Measurements from ENCODE around the gene KIF16B. TPM values are rescaled to one million over a fixed set of nuclear protein-coding genes. Genes with fewer than 3 reads are reported as not detected.

KIF16B gene
- total and polyA plus RNA-seq, 2 of the 13 experiments (the other 11 are each of a cell fraction or from before 2014, with no cell fraction given) = 6.9 to 18.0 TPM

DNA sequence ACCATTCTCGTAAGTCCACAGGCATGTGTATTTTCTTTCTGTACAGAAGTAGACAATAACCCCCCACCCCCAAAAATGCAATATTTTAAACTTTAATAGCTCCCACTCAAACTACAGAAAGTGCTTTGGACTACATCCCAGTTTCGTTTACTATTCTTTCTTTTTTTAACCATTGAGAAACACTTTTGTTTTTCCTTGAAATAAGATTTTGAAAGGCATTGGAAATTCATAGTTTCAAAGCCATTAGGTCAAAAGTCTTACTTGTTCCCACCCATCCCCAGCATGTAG lies 140.0 kb downstream of the KIF16B start:
- ChIA-PET POLR2A (no interaction called here), CTCF (ENCODE audit: low intra/inter-chr PET ratio, low total read pairs) (no interaction called here)
- H2AFZ ChIP-seq (ENCODE audit: low read length) = no peak overlapping the region
- no peaks in the 10 kb centered on the region for H3K27me3 ChIP-seq (ENCODE audit: control insufficient read depth in 1 of 2, insufficient read depth in 2 of 2, low read length in 2 of 2)
- no peaks in the 10 kb centered on the region for H3K9me3 ChIP-seq (ENCODE audit: low read length)
- FAIRE-seq (no peak), ATAC-seq (no peak), DNase-seq (ENCODE audit: low spot score) (no peak)
- no peak overlapping the region for H3K9ac ChIP-seq (ENCODE audit: insufficient read depth, low read depth, low read length)
- TF ChIP-seq, protein P1, sequence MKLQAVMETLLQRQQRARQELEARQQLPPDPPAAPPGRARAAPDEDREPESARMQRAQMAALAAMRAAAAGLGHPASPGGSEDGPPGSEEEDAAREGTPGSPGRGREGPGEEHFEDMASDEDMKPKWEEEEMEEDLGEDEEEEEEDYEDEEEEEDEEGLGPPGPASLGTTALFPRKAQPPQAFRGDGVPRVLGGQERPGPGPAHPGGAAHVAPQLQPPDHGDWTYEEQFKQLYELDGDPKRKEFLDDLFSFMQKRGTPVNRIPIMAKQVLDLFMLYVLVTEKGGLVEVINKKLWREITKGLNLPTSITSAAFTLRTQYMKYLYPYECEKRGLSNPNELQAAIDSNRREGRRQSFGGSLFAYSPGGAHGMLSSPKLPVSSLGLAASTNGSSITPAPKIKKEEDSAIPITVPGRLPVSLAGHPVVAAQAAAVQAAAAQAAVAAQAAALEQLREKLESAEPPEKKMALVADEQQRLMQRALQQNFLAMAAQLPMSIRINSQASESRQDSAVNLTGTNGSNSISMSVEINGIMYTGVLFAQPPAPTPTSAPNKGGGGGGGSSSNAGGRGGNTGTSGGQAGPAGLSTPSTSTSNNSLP (IDR thresholded peaks at IDR 0.05; ENCODE audit: low read depth, low read length) = no peak
- TF ChIP-seq ZNF850 (CRISPR knock-in tag; conservative IDR thresholded peaks at IDR 0.05) (no peak), ZFP36L1 (CRISPR knock-in tag; IDR thresholded peaks at IDR 0.05) (no peak), SIX4 (CRISPR knock-in tag; IDR thresholded peaks at IDR 0.05) (no peak), FOXM1 (CRISPR knock-in tag; IDR thresholded peaks at IDR 0.05) (no peak), ZNF572 (CRISPR knock-in tag; IDR thresholded peaks at IDR 0.05) (no peak), ELF1 (CRISPR knock-in tag; IDR thresholded peaks at IDR 0.05) (no peak), PPARG (CRISPR knock-in tag; conservative IDR thresholded peaks at IDR 0.05) (no peak), FOSL2 (CRISPR knock-in tag; IDR thresholded peaks at IDR 0.05) (no peak), KLF15 (CRISPR knock-in tag; IDR thresholded peaks at IDR 0.05; ENCODE audit: borderline replicate concordance) (no peak), TCF7 (IDR thresholded peaks at IDR 0.05; ENCODE audit: low read depth) (no peak), ZNF501 (CRISPR knock-in tag; IDR thresholded peaks at IDR 0.05) (no peak), ZNF17 (CRISPR knock-in tag; IDR thresholded peaks at IDR 0.05) (no peak), HNRNPUL1 (IDR thresholded peaks at IDR 0.05; ENCODE audit: low read depth, low read length) (no peak), ZKSCAN5 (CRISPR knock-in tag; IDR thresholded peaks at IDR 0.05) (no peak), ZNF225 (CRISPR knock-in tag; IDR thresholded peaks at IDR 0.05) (no peak), ZNF292 (CRISPR knock-in tag; IDR thresholded peaks at IDR 0.05; ENCODE audit: borderline replicate concordance, low read depth) (no peak)
- TF ChIP-seq, protein P2, sequence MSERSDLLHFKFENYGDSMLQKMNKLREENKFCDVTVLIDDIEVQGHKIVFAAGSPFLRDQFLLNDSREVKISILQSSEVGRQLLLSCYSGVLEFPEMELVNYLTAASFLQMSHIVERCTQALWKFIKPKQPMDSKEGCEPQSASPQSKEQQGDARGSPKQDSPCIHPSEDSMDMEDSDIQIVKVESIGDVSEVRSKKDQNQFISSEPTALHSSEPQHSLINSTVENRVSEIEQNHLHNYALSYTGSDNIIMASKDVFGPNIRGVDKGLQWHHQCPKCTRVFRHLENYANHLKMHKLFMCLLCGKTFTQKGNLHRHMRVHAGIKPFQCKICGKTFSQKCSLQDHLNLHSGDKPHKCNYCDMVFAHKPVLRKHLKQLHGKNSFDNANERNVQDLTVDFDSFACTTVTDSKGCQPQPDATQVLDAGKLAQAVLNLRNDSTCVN (CRISPR knock-in tag; IDR thresholded peaks at IDR 0.05; ENCODE audit: borderline replicate concordance) = no peak
- TF ChIP-seq, protein P3, sequence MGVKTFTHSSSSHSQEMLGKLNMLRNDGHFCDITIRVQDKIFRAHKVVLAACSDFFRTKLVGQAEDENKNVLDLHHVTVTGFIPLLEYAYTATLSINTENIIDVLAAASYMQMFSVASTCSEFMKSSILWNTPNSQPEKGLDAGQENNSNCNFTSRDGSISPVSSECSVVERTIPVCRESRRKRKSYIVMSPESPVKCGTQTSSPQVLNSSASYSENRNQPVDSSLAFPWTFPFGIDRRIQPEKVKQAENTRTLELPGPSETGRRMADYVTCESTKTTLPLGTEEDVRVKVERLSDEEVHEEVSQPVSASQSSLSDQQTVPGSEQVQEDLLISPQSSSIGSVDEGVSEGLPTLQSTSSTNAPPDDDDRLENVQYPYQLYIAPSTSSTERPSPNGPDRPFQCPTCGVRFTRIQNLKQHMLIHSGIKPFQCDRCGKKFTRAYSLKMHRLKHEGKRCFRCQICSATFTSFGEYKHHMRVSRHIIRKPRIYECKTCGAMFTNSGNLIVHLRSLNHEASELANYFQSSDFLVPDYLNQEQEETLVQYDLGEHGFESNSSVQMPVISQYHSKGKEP (CRISPR knock-in tag; IDR thresholded peaks at IDR 0.05) = no peak
- TF ChIP-seq, protein P4, sequence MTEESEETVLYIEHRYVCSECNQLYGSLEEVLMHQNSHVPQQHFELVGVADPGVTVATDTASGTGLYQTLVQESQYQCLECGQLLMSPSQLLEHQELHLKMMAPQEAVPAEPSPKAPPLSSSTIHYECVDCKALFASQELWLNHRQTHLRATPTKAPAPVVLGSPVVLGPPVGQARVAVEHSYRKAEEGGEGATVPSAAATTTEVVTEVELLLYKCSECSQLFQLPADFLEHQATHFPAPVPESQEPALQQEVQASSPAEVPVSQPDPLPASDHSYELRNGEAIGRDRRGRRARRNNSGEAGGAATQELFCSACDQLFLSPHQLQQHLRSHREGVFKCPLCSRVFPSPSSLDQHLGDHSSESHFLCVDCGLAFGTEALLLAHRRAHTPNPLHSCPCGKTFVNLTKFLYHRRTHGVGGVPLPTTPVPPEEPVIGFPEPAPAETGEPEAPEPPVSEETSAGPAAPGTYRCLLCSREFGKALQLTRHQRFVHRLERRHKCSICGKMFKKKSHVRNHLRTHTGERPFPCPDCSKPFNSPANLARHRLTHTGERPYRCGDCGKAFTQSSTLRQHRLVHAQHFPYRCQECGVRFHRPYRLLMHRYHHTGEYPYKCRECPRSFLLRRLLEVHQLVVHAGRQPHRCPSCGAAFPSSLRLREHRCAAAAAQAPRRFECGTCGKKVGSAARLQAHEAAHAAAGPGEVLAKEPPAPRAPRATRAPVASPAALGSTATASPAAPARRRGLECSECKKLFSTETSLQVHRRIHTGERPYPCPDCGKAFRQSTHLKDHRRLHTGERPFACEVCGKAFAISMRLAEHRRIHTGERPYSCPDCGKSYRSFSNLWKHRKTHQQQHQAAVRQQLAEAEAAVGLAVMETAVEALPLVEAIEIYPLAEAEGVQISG (CRISPR knock-in tag; IDR thresholded peaks at IDR 0.05) = no peak
- H3K27ac ChIP-seq (ENCODE audit: extremely low read length, insufficient read depth, low read length) = no peak overlapping the region
- 0 out of 5 replicates have a peak, but pooled peaks cover 2 to 4% of the 10 kb centered on the region in 2 experiments for H3K36me3 ChIP-seq (replicated peaks in 1 of 2; ENCODE audit: control insufficient read depth in 1 of 2, insufficient read depth in 2 of 2, low read length in 2 of 2)
- H3K79me2 ChIP-seq (ENCODE audit: insufficient read depth, low read length) = no peaks in the 10 kb centered on the region
- no peaks in the 10 kb centered on the region for H3K4me1 ChIP-seq (ENCODE audit: insufficient read depth, low read length)
- H4K20me1 ChIP-seq (ENCODE audit: insufficient read depth, low read length) = no peaks in the 10 kb centered on the region
- no TSS peak for BruUV-seq (replicated peaks)
- intact Hi-C loops (cut with micrococcal nuclease; ENCODE audit: unreplicated experiment) (loop anchor here (10.0 kb wide), 1 partner anchor 158 kb away; no protein-coding TSS in a partner anchor), in situ Hi-C loops (cut with HindIII; ENCODE audit: extremely low pct_ligation_motif_present, low pct_unique_long_range_greater_than_20kb) (no loop called here)
- WGBS (ENCODE audit: low lambda C conversion rate) = 87% methylated on average over 2 of the region's 2 CpGs
- no peak overlapping the region for H3K4me2 ChIP-seq (ENCODE audit: low read depth, low read length)
- H3K4me3 ChIP-seq (replicated peaks in 1 of 3; ENCODE audit: insufficient read depth in 1 of 3, low read depth in 2 of 3, low read length in 3 of 3) = no peak overlapping the region
